Lung (tissue), 12 donors: ENCODE measurements around the gene VAMP8. TPM values are rescaled to one million over a fixed set of nuclear protein-coding genes. Genes with fewer than 3 reads are reported as not detected.

ENCODE experiments used
- ATAC-seq: fragments of 200-7000 bp; cut with Tn5 transposase; one replicate; pipeline ENCODE4 v1.9.1; 2020; ENCODE audit warnings: moderate number of reproducible peaks; ENCODE audit not compliant: insufficient read depth, low FRiP score
- DNase-seq, 3 donors: peaks; one replicate each; pipeline ENCODE4 v3.0.0-alpha.2; 2013 to 2017
- H3K27ac ChIP-seq, 2 donors: one replicate each; pipeline ENCODE4 v1.5.1; 2013; ENCODE audit warnings: mild to moderate bottlenecking in 2 of 2, moderate library complexity in 2 of 2, control low read depth in 1 of 2, inconsistent platforms in 1 of 2, low read depth in 1 of 2, low read length in 1 of 2
- H3K27me3 ChIP-seq, 3 donors: one replicate each; pipeline ENCODE4 v1.5.1; 2013; ENCODE audit warnings: low read length in 2 of 3; ENCODE audit not compliant: control insufficient read depth in 3 of 3, insufficient read depth in 3 of 3
- H3K36me3 ChIP-seq, 4 donors: one replicate each; pipeline ENCODE4 v1.5.1; 2013; ENCODE audit warnings: low read length in 4 of 4, mild to moderate bottlenecking in 1 of 4, moderate library complexity in 1 of 4; ENCODE audit not compliant: control insufficient read depth in 4 of 4, insufficient read depth in 4 of 4
- H3K4me1 ChIP-seq, 5 donors: one replicate each; pipeline ENCODE4 v1.5.1; 2013; ENCODE audit warnings: low read length in 5 of 5, mild to moderate bottlenecking in 2 of 5, moderate library complexity in 1 of 5; ENCODE audit not compliant: control insufficient read depth in 5 of 5, insufficient read depth in 5 of 5
- H3K4me3 ChIP-seq: one replicate; pipeline ENCODE4 v1.5.1; 2013; ENCODE audit warnings: mild to moderate bottlenecking, control low read depth, moderate library complexity
- H3K9ac ChIP-seq, 2 donors: one replicate each; pipeline ENCODE4 v1.5.1; 2013; ENCODE audit warnings: low read length in 2 of 2, control low read depth in 1 of 2; ENCODE audit not compliant: insufficient read depth in 1 of 2
- H3K9me3 ChIP-seq, 4 donors: one replicate each; pipeline ENCODE4 v1.5.1; 2013; ENCODE audit warnings: low read length in 3 of 4, mild to moderate bottlenecking in 1 of 4, moderate library complexity in 1 of 4; ENCODE audit not compliant: control insufficient read depth in 4 of 4, insufficient read depth in 3 of 4
- CTCF ChIP-seq: IDR thresholded peaks from 2 replicates; pipeline ENCODE4 v1.5.1; 2012; ENCODE audit warnings: mild to moderate bottlenecking; ENCODE audit errors: control extremely low read depth, extremely low read depth
- WGBS, 2 donors: extraction: QIAGEN DNeasy Blood & Tissue Kit; methylation state at CpG; one replicate each; pipeline ENCODE4 v1.1.7; 2013; 5-methylcytosine and 5-hydroxymethylcytosine counted together
- polyA plus RNA-seq, 2 donors: library from polyadenylated mRNA; stranded (reverse); fragments of 200-250 nt; gene quantifications; one replicate each; pipeline ENCODE4 v1.2.1, GENCODE V29; 2013
- total RNA-seq, 2 donors: library from RNA; depleted of rRNA in 1 of 2; stranded (reverse); fragments of >200 nt in 1 of 2; gene quantifications; one replicate each; pipeline ENCODE4 v1.2.1, GENCODE V29; 2014 to 2021
- donor health status: control.
- donor health status: control.
- donor health status: Bipolar disorder and iron deficiency.
- donor health status: healthy.
- donor health status: DM: yes; HTN: yes; CAD: no.

The VAMP8 gene
- total and polyA plus RNA-seq, 4 donors = 64.0 to 626 (median 320) TPM

GRCh38 chr2:85585781-85586105, 8.4 kb downstream of the VAMP8 start:
- DNase-seq (no peak), ATAC-seq (peak; percentile 4)
- WGBS, 2 donors = 10 to 50% methylated on average over 1 of the region's 1 CpG
- peaks cover 10 to 47% (median 38%) of the 10 kb centered on the region in 5 donors for H3K4me1 ChIP-seq
- no peak overlapping the region for H3K9ac ChIP-seq
- H3K27ac ChIP-seq = peak overlapping the region; percentile 83 to 95
- no peak for TF ChIP-seq CTCF
- H3K4me3 ChIP-seq = no peak overlapping the region
- no peaks in the 10 kb centered on the region for H3K9me3 ChIP-seq
- H3K27me3 ChIP-seq = no peaks in the 10 kb centered on the region
- H3K36me3 ChIP-seq = peaks cover 0 to 7% (median 0%) of the 10 kb centered on the region in 4 donors

GRCh38 chr2:85588236-85588635, 10.8 kb downstream of the VAMP8 start:
- H3K9me3 ChIP-seq = no peaks in the 10 kb centered on the region
- H3K9ac ChIP-seq = peak overlapping the region in 1 of 2 donors; percentile 34
- peak overlapping the region; percentile 22 to 86 for H3K27ac ChIP-seq
- DNase-seq (no peak), ATAC-seq (no peak)
- H3K4me1 ChIP-seq = peaks cover 13 to 53% (median 44%) of the 10 kb centered on the region in 5 donors
- H3K36me3 ChIP-seq = peaks cover 0 to 5% (median 0%) of the 10 kb centered on the region in 4 donors
- 24 to 40% methylated on average over 4 of the region's 4 CpGs for WGBS, 2 donors
- H3K27me3 ChIP-seq = no peaks in the 10 kb centered on the region
- no peak overlapping the region for H3K4me3 ChIP-seq
- no peak for TF ChIP-seq CTCF

- H3K27ac ChIP-seq = peak overlapping the region in 1 of 2 donors; percentile 86
- no peak for ATAC-seq
These were observed 11.3 kb downstream of the VAMP8 start for GRCh38 chr2:85588645-85589044.

More at GRCh38 chr2:85588645-85589044, 11.3 kb downstream of the VAMP8 start:
- DNase-seq = no peak
- Histone ChIP-seq H3K36me3 (peaks cover 0 to 5% (median 0%) of the 10 kb centered on the region in 4 donors), H3K27me3 (no peaks in the 10 kb centered on the region), H3K4me3 (no peak overlapping the region), H3K9ac (peak overlapping the region in 1 of 2 donors; percentile 34), H3K9me3 (no peaks in the 10 kb centered on the region), H3K4me1 (peaks cover 13 to 53% (median 42%) of the 10 kb centered on the region in 5 donors)
- 66 to 75% methylated on average over 4 of the region's 4 CpGs for WGBS, 2 donors
- no peak for TF ChIP-seq CTCF
